Thyroid gland (tissue), 4 donors: ENCODE results near the gene PDE8A.

Experiments used
- CTCF ChIP-seq, 6 experiments: fragments of 200-600 bp in 3 of 6; fragments of 450-650 bp in 3 of 6; sonication (generic) in 3 of 6; IDR thresholded peaks; one replicate each; pipeline ENCODE4 v1.5.1; 2016 to 2019; ENCODE audit warnings: antibody characterized with exemption in 6 of 6, mild to moderate bottlenecking in 2 of 6, inconsistent platforms in 1 of 6, moderate library complexity in 1 of 6
- POLR2A ChIP-seq, 2 donors: fragments of 450-650 bp; IDR thresholded peaks; one replicate each; pipeline ENCODE4 v1.6.1; 2017; ENCODE audit warnings: antibody characterized with exemption in 2 of 2, mild to moderate bottlenecking in 2 of 2, moderate library complexity in 1 of 2

GRCh38 chr15:84960391-84961113 is 21.1 kb upstream of the PDE8A start:
- no peak for TF ChIP-seq CTCF (IDR thresholded peaks at IDR 0.05)
- no peak for TF ChIP-seq POLR2A (IDR thresholded peaks at IDR 0.05)
